Adrenal gland (tissue), 12 donors: Measurements from ENCODE around the gene CACNA1C. TPM values are rescaled to one million over a fixed set of nuclear protein-coding genes. Genes with fewer than 3 reads are reported as not detected.

Experiments
- DNase-seq, 7 donors: peaks; one replicate each; pipeline ENCODE4 v3.0.0-alpha.2; 2019 to 2020
- H3K27ac ChIP-seq, 5 donors: fragments of 200-600 bp; sonication (generic) in 4 of 5; 1 replicate in 3 of 5; 2 replicates in 2 of 5; pipeline versions ENCODE4 v1.5.1 to v1.8.0; 2016 to 2020; ENCODE audit warnings: mild to moderate bottlenecking in 1 of 5
- H3K27me3 ChIP-seq: fragments of 200-600 bp; 2 replicates; pipeline ENCODE4 v1.8.0; 2021
- H3K36me3 ChIP-seq, 2 donors: fragments of 200-600 bp; replicated peaks in 1 of 2; 1 replicate in 1 of 2; 2 replicates in 1 of 2; pipeline versions ENCODE4 v1.5.1 to v1.8.0; 2018 to 2022
- H3K4me1 ChIP-seq, 2 donors: fragments of 200-600 bp; replicated peaks in 1 of 2; 1 replicate in 1 of 2; 2 replicates in 1 of 2; pipeline versions ENCODE4 v1.5.1 to v1.8.0; 2018 to 2021
- H3K4me3 ChIP-seq, 4 donors: fragments of 200-600 bp; sonication (generic) in 3 of 4; one replicate each; pipeline ENCODE4 v1.5.1; 2016 to 2018
- H3K9me3 ChIP-seq, 3 donors: fragments of 200-600 bp; sonication (generic) in 1 of 3; replicated peaks in 1 of 3; 1 replicate in 2 of 3; 2 replicates in 1 of 3; pipeline versions ENCODE4 v1.5.1 to v1.8.0; 2016 to 2021
- POLR2A ChIP-seq, 2 donors: fragments of 450-650 bp; IDR thresholded peaks; one replicate each; pipeline ENCODE4 v1.6.1; 2017; ENCODE audit warnings: antibody characterized with exemption in 2 of 2, mild to moderate bottlenecking in 2 of 2, moderate library complexity in 1 of 2
- WGBS, 4 donors: extraction: QIAGEN DNeasy Blood & Tissue Kit in 2 of 4; methylation state at CpG; one replicate each; pipeline versions ENCODE4 v1.1.5 to v1.1.7; 2013 to 2017; 5-methylcytosine and 5-hydroxymethylcytosine counted together
- intact Hi-C, 2 donors: fragments of 100-400 bp; cut with DNase I; formaldehyde crosslinking; loops; one replicate each; pipeline versions ENCODE4 v1.14.1 to v1.15.0; 2022 to 2023
- polyA plus RNA-seq, 3 donors: library from polyadenylated mRNA; stranded (reverse); fragments of 200-250 nt in 2 of 3; fragments of 350-450 nt in 1 of 3; fragmentation: Illumina TruSeq in 1 of 3; extraction: RNeasy Lipid Tissue Mini Kit (QIAGEN cat#74804) in 1 of 3; gene quantifications; one replicate each; pipeline ENCODE4 v1.2.3, GENCODE V29; 2013 to 2014
- total RNA-seq, 9 donors: library from RNA; depleted of rRNA in 4 of 9; stranded (reverse); fragments of >200 nt in 4 of 9; fragments of 120-200 nt in 1 of 9; fragmentation: NEBNext Ultra II Directional in 1 of 9; extraction: Animal tissue kit (Norgen Biotek cat#: 25700) in 1 of 9; gene quantifications; one replicate each; pipeline versions ENCODE4 v1.1.0 to v1.2.4, GENCODE V29; 2013 to 2023
- TF ChIP-seq, protein P1 (sequence below), 6 experiments: fragments of 450-650 bp in 4 of 6; fragments of 200-600 bp in 2 of 6; sonication (generic) in 1 of 6; IDR thresholded peaks; 1 replicate in 5 of 6; 2 replicates in 1 of 6; pipeline versions ENCODE4 v1.5.1 to v1.8.0; 2016 to 2021; ENCODE audit warnings: antibody characterized with exemption in 6 of 6, mild to moderate bottlenecking in 2 of 6, moderate library complexity in 1 of 6
- donor health status: healthy with polysubstance abuse.
- donor health status: Bipolar disorder and iron deficiency.
- donor health status: DM: yes; HTN: yes; CAD: no.
- donor health status: DM: no; HTN: no; CAD: no.
- donor health status: DM: no; HTN: no; CAD: no.
- donor health status: DM: yes; HTN: yes; CAD: no.

Gene CACNA1C
- total and polyA plus RNA-seq, 12 donors, result 1.4 to 5.8 (median 3.5) TPM

DNA sequence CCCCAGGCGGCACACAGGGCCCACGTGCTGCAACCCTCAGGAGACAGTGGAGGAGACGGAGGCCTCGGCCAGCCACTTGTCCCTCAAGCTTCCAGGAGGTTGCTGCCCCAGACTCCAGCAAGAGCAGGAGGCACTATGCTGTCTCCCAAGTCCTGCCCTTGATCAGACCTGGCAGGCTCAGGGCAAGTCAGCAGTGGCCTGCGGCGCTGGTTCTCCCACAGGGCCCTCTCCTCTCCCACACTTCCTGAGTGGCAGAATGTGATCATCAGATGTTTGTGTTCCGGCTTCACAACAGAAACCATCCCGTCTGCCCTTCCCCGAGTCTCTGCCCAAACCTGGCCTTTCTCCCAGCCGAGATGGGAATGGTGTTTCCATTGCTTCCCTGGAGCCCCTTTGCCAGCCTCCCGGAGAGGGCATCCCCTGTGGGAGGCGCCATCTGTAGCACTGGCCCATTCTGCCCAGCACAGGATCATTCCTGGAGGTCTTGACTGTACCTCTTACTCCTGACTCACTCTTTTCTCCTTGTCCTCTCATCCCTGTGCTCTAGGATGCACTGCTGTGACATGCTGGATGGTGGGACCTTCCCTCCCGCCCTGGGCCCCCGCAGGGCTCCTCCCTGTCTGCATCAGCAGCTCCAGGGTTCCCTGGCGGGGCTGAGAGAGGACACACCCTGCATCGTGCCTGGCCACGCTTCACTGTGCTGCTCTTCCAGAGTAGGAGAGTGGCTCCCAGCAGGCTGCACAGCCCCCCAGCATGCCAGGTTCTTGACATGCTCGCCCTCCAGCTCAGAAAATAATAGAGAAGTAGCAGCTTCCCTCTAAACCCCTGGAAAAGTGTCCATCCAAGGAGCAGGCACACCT, 627.3 kb downstream of the CACNA1C start:
- WGBS, 4 donors, result 80 to 87% (median 85%) methylated on average over 12 to 18 of the region's 18 CpGs
- Histone ChIP-seq H3K4me1 (no peaks in the 10 kb centered on the region), H3K36me3 (no peaks in the 10 kb centered on the region), H3K9me3 (no peaks in the 10 kb centered on the region), H3K27ac (no peak overlapping the region), H3K27me3 (no peaks in the 10 kb centered on the region), H3K4me3 (no peak overlapping the region)
- intact Hi-C loops, result no loop called here
- DNase-seq, result no peak
- TF ChIP-seq, protein P1, sequence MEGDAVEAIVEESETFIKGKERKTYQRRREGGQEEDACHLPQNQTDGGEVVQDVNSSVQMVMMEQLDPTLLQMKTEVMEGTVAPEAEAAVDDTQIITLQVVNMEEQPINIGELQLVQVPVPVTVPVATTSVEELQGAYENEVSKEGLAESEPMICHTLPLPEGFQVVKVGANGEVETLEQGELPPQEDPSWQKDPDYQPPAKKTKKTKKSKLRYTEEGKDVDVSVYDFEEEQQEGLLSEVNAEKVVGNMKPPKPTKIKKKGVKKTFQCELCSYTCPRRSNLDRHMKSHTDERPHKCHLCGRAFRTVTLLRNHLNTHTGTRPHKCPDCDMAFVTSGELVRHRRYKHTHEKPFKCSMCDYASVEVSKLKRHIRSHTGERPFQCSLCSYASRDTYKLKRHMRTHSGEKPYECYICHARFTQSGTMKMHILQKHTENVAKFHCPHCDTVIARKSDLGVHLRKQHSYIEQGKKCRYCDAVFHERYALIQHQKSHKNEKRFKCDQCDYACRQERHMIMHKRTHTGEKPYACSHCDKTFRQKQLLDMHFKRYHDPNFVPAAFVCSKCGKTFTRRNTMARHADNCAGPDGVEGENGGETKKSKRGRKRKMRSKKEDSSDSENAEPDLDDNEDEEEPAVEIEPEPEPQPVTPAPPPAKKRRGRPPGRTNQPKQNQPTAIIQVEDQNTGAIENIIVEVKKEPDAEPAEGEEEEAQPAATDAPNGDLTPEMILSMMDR (IDR thresholded peaks at IDR 0.05), result no peak
- no peak for TF ChIP-seq POLR2A (IDR thresholded peaks at IDR 0.05)

DNA sequence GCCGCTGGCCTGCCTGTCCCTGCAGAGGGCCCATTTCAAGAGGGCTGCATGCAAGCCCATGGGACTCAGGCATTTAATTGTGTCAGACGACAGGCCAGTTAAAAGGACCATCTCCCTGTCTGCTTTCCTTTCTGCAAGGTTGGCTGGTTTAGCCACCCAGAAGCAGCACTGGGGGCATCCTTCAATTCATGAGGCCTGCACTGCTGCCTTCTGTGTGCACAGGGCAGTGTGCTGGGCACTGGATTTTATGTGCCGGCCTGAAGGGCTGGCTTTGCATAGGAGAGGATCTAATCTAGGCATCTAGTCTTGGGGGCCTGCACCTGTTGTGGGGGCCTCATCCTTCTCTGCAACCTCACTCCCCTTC, 627.9 kb downstream of the CACNA1C start:
- Histone ChIP-seq H3K27me3 (no peaks in the 10 kb centered on the region), H3K9me3 (no peaks in the 10 kb centered on the region), H3K27ac (no peak overlapping the region), H3K36me3 (no peaks in the 10 kb centered on the region), H3K4me3 (no peak overlapping the region), H3K4me1 (no peaks in the 10 kb centered on the region)
- no peak for TF ChIP-seq POLR2A (IDR thresholded peaks at IDR 0.05)
- TF ChIP-seq, protein P1 (IDR thresholded peaks at IDR 0.05), result no peak
- DNase-seq, result no peak
- whole genome bisulfite sequencing, 4 donors, result 60 to 94% (median 86%) methylated on average over 1 to 3 of the region's 3 CpGs
- intact Hi-C loops, result no loop called here

DNA sequence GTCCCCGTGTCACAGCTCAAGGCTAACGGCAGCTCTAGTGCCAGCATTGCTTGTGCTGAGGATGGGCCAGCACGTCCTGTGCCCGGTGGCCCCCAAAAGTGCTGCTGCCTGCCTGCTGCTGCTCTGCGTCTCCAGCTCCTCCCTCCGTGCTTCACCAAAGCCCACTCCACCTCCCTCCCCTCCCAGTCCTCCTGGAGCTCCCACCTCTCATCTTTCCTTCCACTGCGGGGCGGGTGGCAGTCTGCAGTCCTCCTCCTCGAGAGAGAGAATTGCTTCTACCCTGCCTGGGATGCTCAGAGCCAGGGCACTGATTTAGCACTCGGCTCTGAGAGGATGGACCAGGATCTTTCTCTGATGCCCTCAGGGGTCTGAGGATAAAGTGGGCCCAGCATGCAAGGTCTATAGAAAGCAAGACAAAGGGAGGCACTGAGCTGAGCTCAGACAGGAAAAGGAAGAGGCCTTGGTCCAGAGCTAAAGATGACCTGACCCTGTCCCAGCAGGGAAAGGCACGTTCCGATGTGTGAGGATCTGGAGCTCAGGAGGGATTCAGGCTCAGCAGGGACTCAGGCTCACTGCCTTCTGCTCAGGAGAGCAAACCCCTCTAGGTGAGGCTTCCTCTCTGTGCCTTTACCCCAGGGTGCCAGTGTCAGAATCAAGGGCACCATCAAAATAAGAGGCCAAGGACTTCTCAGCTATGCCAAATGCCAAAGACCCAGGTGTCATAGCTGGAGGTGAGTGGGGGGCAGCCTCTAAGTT, 628.8 kb downstream of the CACNA1C start:
- intact Hi-C loops, result no loop called here
- DNase-seq, result no peak
- Histone ChIP-seq H3K36me3 (no peaks in the 10 kb centered on the region), H3K9me3 (no peaks in the 10 kb centered on the region), H3K4me1 (no peaks in the 10 kb centered on the region), H3K27me3 (no peaks in the 10 kb centered on the region), H3K27ac (no peak overlapping the region), H3K4me3 (no peak overlapping the region)
- TF ChIP-seq POLR2A (IDR thresholded peaks at IDR 0.05), result no peak
- TF ChIP-seq, protein P1 (IDR thresholded peaks at IDR 0.05), result no peak
- 66 to 72% (median 68%) methylated on average over 10 to 12 of the region's 12 CpGs for WGBS, 4 donors
